HEK293T (cell line): ENCODE measurements around the gene ADCY1.

ENCODE experiments used
- ARNT ChIP-seq: fragments of 450-650 bp; IDR thresholded peaks from 2 replicates; pipeline ENCODE4 v1.6.1; 2017; ENCODE audit warnings: mild to moderate bottlenecking
- BHLHE40 ChIP-seq: fragments of 450-650 bp; IDR thresholded peaks from 2 replicates; pipeline ENCODE4 v1.6.1; 2016; ENCODE audit warnings: mild to moderate bottlenecking, moderate library complexity, borderline replicate concordance
- CTBP1 ChIP-seq: fragments of 450-650 bp; IDR thresholded peaks from 2 replicates; pipeline ENCODE4 v1.6.1; 2016; ENCODE audit warnings: borderline replicate concordance
- FOXA1 ChIP-seq: fragments of 450-650 bp; IDR thresholded peaks from 2 replicates; pipeline ENCODE4 v1.6.1; 2016; ENCODE audit warnings: mild to moderate bottlenecking
- FOXM1 ChIP-seq: fragments of 450-650 bp; IDR thresholded peaks from 2 replicates; pipeline ENCODE4 v1.6.1; 2017; ENCODE audit warnings: mild to moderate bottlenecking, borderline replicate concordance
- HDGF ChIP-seq: fragments of 450-650 bp; IDR thresholded peaks from 2 replicates; pipeline ENCODE4 v1.6.1; 2017; ENCODE audit warnings: antibody characterized with exemption, borderline replicate concordance
- L3MBTL2 ChIP-seq: fragments of 450-650 bp; conservative IDR thresholded peaks from 2 replicates; pipeline ENCODE4 v1.6.1; 2016; ENCODE audit warnings: mild to moderate bottlenecking
- NFRKB ChIP-seq: fragments of 450-650 bp; IDR thresholded peaks from 2 replicates; pipeline ENCODE4 v1.6.1; 2016; ENCODE audit warnings: mild to moderate bottlenecking, moderate library complexity
- PKNOX1 ChIP-seq: fragments of 450-650 bp; IDR thresholded peaks from 2 replicates; pipeline ENCODE4 v1.6.1; 2016
- SP1 ChIP-seq: fragments of 450-650 bp; IDR thresholded peaks from 2 replicates; pipeline ENCODE4 v1.6.1; 2017

DNA sequence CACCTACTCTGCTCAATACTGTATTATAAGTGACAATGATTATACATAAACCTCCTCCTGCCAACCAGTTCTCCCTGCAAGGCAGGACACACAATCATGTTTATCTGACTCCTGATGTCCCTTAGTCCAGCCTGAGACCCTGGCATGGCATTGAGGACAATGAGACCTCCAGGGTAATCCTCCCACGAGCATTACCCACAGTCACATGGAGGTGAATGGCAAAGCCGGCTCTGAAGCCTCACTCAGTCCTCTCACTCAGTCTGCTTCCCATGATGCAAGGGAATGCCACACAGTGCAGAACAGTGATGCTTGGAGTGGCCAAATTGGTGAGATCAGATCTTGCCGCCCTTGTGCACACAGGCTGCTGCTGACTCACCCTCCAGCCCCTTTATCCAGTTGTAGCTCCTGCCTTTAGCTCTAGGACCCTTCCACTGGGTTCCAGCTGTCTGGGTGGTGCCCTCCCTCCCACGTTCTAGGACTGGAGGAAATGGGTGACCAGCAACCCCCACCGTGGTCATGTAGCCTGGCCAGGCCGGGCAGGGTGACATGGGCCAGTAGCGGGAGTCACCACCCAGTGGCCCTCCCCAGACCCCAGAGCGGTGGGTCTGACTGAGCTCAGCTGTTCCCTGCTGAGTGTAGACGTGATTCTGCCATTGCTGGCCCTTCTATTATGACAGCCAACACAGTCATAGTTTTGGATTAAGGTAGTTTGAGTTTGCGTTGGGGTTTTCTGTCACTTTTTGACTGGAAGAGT, 5.5 kb upstream of the ADCY1 start:
- TF ChIP-seq CTBP1 (no peak), L3MBTL2 (no peak), SP1 (no peak), HDGF (no peak), FOXA1 (no peak), ARNT (no peak), PKNOX1 (no peak), BHLHE40 (no peak), NFRKB (no peak), FOXM1 (no peak)
